ENCODE results near the gene AIFM2.

AIFM2 gene

GRCh38 chr10:70147259-70147625 is 14.6 kb upstream of the AIFM2 start:
- no peak for TF ChIP-seq CTCF (IDR thresholded peaks at IDR 0.05; ENCODE audit: extremely low read depth, insufficient read depth, missing control alignments)
- in situ Hi-C loops (cut with MboI; ENCODE audit: low pct_unique_long_range_greater_than_20kb, low sequenced_read_pairs, unreplicated experiment), result no loop called here
- no peak for DNase-seq (ENCODE audit: low spot score)

GRCh38 chr10:70146489-70147258 is 14.0 kb upstream of the AIFM2 start, which contains the start of gene TYSND1:
Gene TYSND1 (minus strand): TSS chr10:70146700. CDS start chr10:70146586, 114 bp downstream.
- DNase-seq (ENCODE audit: low spot score), result peak; percentile 99
- TF ChIP-seq CTCF (IDR thresholded peaks at IDR 0.05; ENCODE audit: extremely low read depth, insufficient read depth, missing control alignments), result peak; percentile 86
- in situ Hi-C loops (cut with MboI; ENCODE audit: low pct_unique_long_range_greater_than_20kb, low sequenced_read_pairs, unreplicated experiment), result no loop called here

GRCh38 chr10:70145666-70146488 is 13.3 kb upstream of the AIFM2 start:
- DNase-seq (ENCODE audit: low spot score), result peak; percentile 88
- in situ Hi-C loops (cut with MboI; ENCODE audit: low pct_unique_long_range_greater_than_20kb, low sequenced_read_pairs, unreplicated experiment), result no loop called here
- peak; percentile 76 for TF ChIP-seq CTCF (IDR thresholded peaks at IDR 0.05; ENCODE audit: extremely low read depth, insufficient read depth, missing control alignments)

- in situ Hi-C loops (cut with MboI; ENCODE audit: low pct_unique_long_range_greater_than_20kb, low sequenced_read_pairs, unreplicated experiment), result no loop called here
- no peak for DNase-seq (ENCODE audit: low spot score)
- no peak for TF ChIP-seq CTCF (IDR thresholded peaks at IDR 0.05; ENCODE audit: extremely low read depth, insufficient read depth, missing control alignments)
Measured at GRCh38 chr10:70145166-70145665, 12.6 kb upstream of the AIFM2 start.

GRCh38 chr10:70144372-70145110 is 11.9 kb upstream of the AIFM2 start:
- no peak for DNase-seq (ENCODE audit: low spot score)
- in situ Hi-C loops (cut with MboI; ENCODE audit: low pct_unique_long_range_greater_than_20kb, low sequenced_read_pairs, unreplicated experiment), result no loop called here
- no peak for TF ChIP-seq CTCF (IDR thresholded peaks at IDR 0.05; ENCODE audit: extremely low read depth, insufficient read depth, missing control alignments)

- TF ChIP-seq CTCF (IDR thresholded peaks at IDR 0.05; ENCODE audit: extremely low read depth, insufficient read depth, missing control alignments), result no peak
- in situ Hi-C loops (cut with MboI; ENCODE audit: low pct_unique_long_range_greater_than_20kb, low sequenced_read_pairs, unreplicated experiment), result no loop called here
- no peak for DNase-seq (ENCODE audit: low spot score)
Measured at GRCh38 chr10:70142555-70142954, 9.9 kb upstream of the AIFM2 start.

Data from GM13977 (cell line).